WTC11 (cell line): ENCODE results near the gene IZUMO2. TPM values are rescaled to one million over a fixed set of nuclear protein-coding genes. Genes with fewer than 3 reads are reported as not detected.

Experiments used
- ATAC-seq: fragments of 200-7000 bp; cut with Tn5 transposase; 2 replicates; pipeline ENCODE4 v1.10.0; 2021; ENCODE audit warnings: mild to moderate bottlenecking, moderate library complexity
- CTCF ChIA-PET: fragments of 300-600 bp; sonication (Branson Sonifier 250); formaldehyde crosslinking; loops from one replicate; lab custom pipeline; 2021; ENCODE audit warnings: antibody characterized with exemption; lab: Charles Lee
- POLR2A ChIA-PET: fragments of 350-600 bp; sonication (Branson Sonifier 250); formaldehyde crosslinking; loops from one replicate; lab custom pipeline; 2021; ENCODE audit warnings: antibody characterized with exemption; lab: Charles Lee
- DNase-seq: peaks from one replicate; pipeline ENCODE4 v3.0.0; 2021; ENCODE audit warnings: low spot score
- H3K27ac Mint-ChIP-seq: 2 replicates; pipeline ENCODE4 v1.8.0; 2021; ENCODE audit warnings: mixed read lengths
- H3K27me3 Mint-ChIP-seq: 2 replicates; pipeline ENCODE4 v1.8.0; 2021; ENCODE audit warnings: low read depth, mild to moderate bottlenecking, moderate library complexity, mixed read lengths
- H3K36me3 Mint-ChIP-seq: 2 replicates; pipeline ENCODE4 v1.8.0; 2021; ENCODE audit warnings: mixed read lengths
- H3K4me1 Mint-ChIP-seq: 2 replicates; pipeline ENCODE4 v1.8.0; 2022; ENCODE audit warnings: mixed read lengths
- H3K4me3 Mint-ChIP-seq: 2 replicates; pipeline ENCODE4 v1.8.0; 2021; ENCODE audit warnings: mild to moderate bottlenecking, moderate library complexity, mixed read lengths
- H3K9me3 Mint-ChIP-seq: 2 replicates; pipeline ENCODE4 v1.8.0; 2021; ENCODE audit warnings: mixed read lengths
- AFF4 ChIP-seq: sonication (generic); formaldehyde crosslinking; IDR thresholded peaks from 2 replicates; pipeline ENCODE4 v1.8.1; 2023; ENCODE audit warnings: mild to moderate bottlenecking, missing genetic modification reagents, borderline replicate concordance
- AR ChIP-seq: fragments of 250-450 bp; sonication (Bioruptor Pico); IDR thresholded peaks from 2 replicates; pipeline ENCODE4 v1.9.0; 2021; ENCODE audit warnings: mild to moderate bottlenecking
- EMX1 ChIP-seq: fragments of 250-450 bp; sonication (Bioruptor Pico); IDR thresholded peaks from 2 replicates; pipeline ENCODE4 v1.8.0; 2021; ENCODE audit warnings: mild to moderate bottlenecking
- ETV6 ChIP-seq: sonication (generic); formaldehyde crosslinking; IDR thresholded peaks from 2 replicates; pipeline ENCODE4 v1.8.1; 2022; ENCODE audit warnings: mild to moderate bottlenecking, missing genetic modification reagents
- FOXP1 ChIP-seq: sonication (generic); formaldehyde crosslinking; IDR thresholded peaks from 2 replicates; pipeline ENCODE4 v1.8.0; 2022; ENCODE audit warnings: missing genetic modification reagents, mild to moderate bottlenecking, moderate library complexity, borderline replicate concordance
- FOXP4 ChIP-seq: sonication (generic); formaldehyde crosslinking; IDR thresholded peaks from 2 replicates; pipeline ENCODE4 v1.8.0; 2022; ENCODE audit warnings: mild to moderate bottlenecking, missing genetic modification reagents
- KAT7 ChIP-seq: sonication (generic); formaldehyde crosslinking; IDR thresholded peaks from 2 replicates; pipeline ENCODE4 v1.8.1; 2023; ENCODE audit warnings: missing genetic modification reagents, mild to moderate bottlenecking, borderline replicate concordance
- MLX ChIP-seq: sonication (generic); formaldehyde crosslinking; IDR thresholded peaks from 2 replicates; pipeline ENCODE4 v1.8.1; 2023; ENCODE audit warnings: mild to moderate bottlenecking, missing genetic modification reagents, moderate library complexity
- PREB ChIP-seq: sonication (generic); formaldehyde crosslinking; IDR thresholded peaks from 2 replicates; pipeline ENCODE4 v1.8.1; 2022; ENCODE audit warnings: mild to moderate bottlenecking, missing genetic modification reagents, moderate library complexity, borderline replicate concordance
- RORB ChIP-seq: fragments of 250-450 bp; sonication (Bioruptor Pico); IDR thresholded peaks from 2 replicates; pipeline ENCODE4 v1.9.0; 2021; ENCODE audit warnings: mild to moderate bottlenecking
- ZNF121 ChIP-seq: sonication (generic); formaldehyde crosslinking; IDR thresholded peaks from 2 replicates; pipeline ENCODE4 v1.8.0; 2023; ENCODE audit warnings: missing genetic modification reagents
- ZNF532 ChIP-seq: fragments of 250-450 bp; sonication (Bioruptor Pico); IDR thresholded peaks from 2 replicates; pipeline ENCODE4 v1.9.0; 2021; ENCODE audit warnings: mild to moderate bottlenecking, borderline replicate concordance
- total RNA-seq: library from RNA; stranded (reverse); gene quantifications from 3 replicates; pipeline ENCODE4 v1.2.3, GENCODE V29; 2021

IZUMO2 gene
- total RNA-seq, 1 experiment from 2014 or later = 1.0 TPM

- TF ChIP-seq PREB (CRISPR knock-in tag) (no peak), AR (CRISPR knock-in tag) (no peak), ZNF532 (no peak), RORB (no peak)
- TF ChIP-seq, all 79 proteins: peak for 0
- H3K36me3 Mint-ChIP-seq = no peaks in the 10 kb centered on the region
- H3K4me3 Mint-ChIP-seq = no peak overlapping the region
- DNase-seq (no peak), ATAC-seq (no peak)
- H3K27ac Mint-ChIP-seq = no peak overlapping the region
- POLR2A ChIA-PET = no interaction called here
- H3K27me3 Mint-ChIP-seq = peaks cover 28% of the 10 kb centered on the region
- CTCF ChIA-PET = interaction anchor here (1.1 kb wide), 1 partner anchor 39 kb away, joined by 4 read pairs; no protein-coding TSS in a partner anchor
- peaks cover 2% of the 10 kb centered on the region; the same call in 1 of the 2 replicates for H3K9me3 Mint-ChIP-seq
- H3K4me1 Mint-ChIP-seq = no peaks in the 10 kb centered on the region
Measured at GRCh38 chr19:50191216-50191615, 28.1 kb upstream of the IZUMO2 start.

- TF ChIP-seq FOXP1 (no peak), AFF4 (CRISPR knock-in tag) (no peak)
- no peaks in the 10 kb centered on the region for H3K36me3 Mint-ChIP-seq
- no peak overlapping the region for H3K4me3 Mint-ChIP-seq
- H3K27ac Mint-ChIP-seq = no peak overlapping the region
- no peaks in the 10 kb centered on the region for H3K4me1 Mint-ChIP-seq
- POLR2A ChIA-PET = no interaction called here
- H3K27me3 Mint-ChIP-seq = peaks cover 21% of the 10 kb centered on the region
- ATAC-seq (no peak), DNase-seq (no peak)
- CTCF ChIA-PET = interaction anchor here (1.1 kb wide), 1 partner anchor 40 kb away, joined by 4 read pairs; no protein-coding TSS in a partner anchor
- H3K9me3 Mint-ChIP-seq = peaks cover 7% of the 10 kb centered on the region; the same call in 1 of the 2 replicates
Measured at GRCh38 chr19:50190439-50190891, 27.4 kb upstream of the IZUMO2 start.

- Mint-ChIP-seq H3K4me1 (no peaks in the 10 kb centered on the region), H3K27me3 (peaks cover 15% of the 10 kb centered on the region), H3K9me3 (peaks cover 7% of the 10 kb centered on the region; the same call in 1 of the 2 replicates), H3K4me3 (no peak overlapping the region), H3K36me3 (no peaks in the 10 kb centered on the region), H3K27ac (no peak overlapping the region)
- CTCF ChIA-PET = no interaction called here
- POLR2A ChIA-PET = no interaction called here
- DNase-seq (no peak), ATAC-seq (no peak)
- TF ChIP-seq KAT7 (CRISPR knock-in tag) (no peak), ZNF121 (CRISPR knock-in tag) (no peak), MLX (CRISPR knock-in tag) (no peak), FOXP4 (CRISPR knock-in tag) (no peak), PREB (CRISPR knock-in tag) (no peak), ETV6 (CRISPR knock-in tag) (no peak), EMX1 (no peak)
Measured at GRCh38 chr19:50189331-50189730, 26.2 kb upstream of the IZUMO2 start.
